Hepatocyte (in vitro differentiated cells): ENCODE measurements around the gene USP22.

Experiments used
- EZH2 ChIP-seq: fragments of 200-600 bp; sonication (generic); IDR thresholded peaks from 2 replicates; pipeline ENCODE4 v1.6.1; 2016; ENCODE audit warnings: antibody characterized with exemption, mild to moderate bottlenecking, borderline replicate concordance
- TF ChIP-seq, protein P1 (sequence below): fragments of 200-600 bp; sonication (generic); IDR thresholded peaks from 2 replicates; pipeline ENCODE4 v1.5.1; 2016; ENCODE audit warnings: antibody characterized with exemption, mild to moderate bottlenecking; ENCODE audit not compliant: poor library complexity

DNA sequence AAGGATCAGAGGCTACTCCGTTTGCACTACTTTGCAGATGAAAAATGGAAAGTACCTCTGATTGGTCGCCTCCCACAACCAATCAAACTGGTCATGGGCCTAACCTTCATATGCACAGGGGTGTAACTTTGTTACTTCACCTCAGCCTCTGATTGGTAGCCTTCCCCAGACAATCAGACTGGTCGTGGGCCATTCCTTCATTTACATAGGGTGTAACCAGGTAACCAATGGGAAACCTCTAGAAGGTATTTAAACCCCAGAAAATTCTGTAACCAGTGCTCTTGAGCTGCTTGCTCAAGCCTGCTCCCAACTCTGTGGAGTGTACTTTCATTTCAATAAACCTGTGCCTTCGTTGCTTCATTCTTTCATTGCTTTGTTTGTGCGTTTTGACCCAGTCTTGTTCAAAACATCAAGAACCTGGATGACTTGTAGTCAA, 39.2 kb upstream of the USP22 start:
- TF ChIP-seq, protein P1, sequence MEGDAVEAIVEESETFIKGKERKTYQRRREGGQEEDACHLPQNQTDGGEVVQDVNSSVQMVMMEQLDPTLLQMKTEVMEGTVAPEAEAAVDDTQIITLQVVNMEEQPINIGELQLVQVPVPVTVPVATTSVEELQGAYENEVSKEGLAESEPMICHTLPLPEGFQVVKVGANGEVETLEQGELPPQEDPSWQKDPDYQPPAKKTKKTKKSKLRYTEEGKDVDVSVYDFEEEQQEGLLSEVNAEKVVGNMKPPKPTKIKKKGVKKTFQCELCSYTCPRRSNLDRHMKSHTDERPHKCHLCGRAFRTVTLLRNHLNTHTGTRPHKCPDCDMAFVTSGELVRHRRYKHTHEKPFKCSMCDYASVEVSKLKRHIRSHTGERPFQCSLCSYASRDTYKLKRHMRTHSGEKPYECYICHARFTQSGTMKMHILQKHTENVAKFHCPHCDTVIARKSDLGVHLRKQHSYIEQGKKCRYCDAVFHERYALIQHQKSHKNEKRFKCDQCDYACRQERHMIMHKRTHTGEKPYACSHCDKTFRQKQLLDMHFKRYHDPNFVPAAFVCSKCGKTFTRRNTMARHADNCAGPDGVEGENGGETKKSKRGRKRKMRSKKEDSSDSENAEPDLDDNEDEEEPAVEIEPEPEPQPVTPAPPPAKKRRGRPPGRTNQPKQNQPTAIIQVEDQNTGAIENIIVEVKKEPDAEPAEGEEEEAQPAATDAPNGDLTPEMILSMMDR, result no peak
- no peak for TF ChIP-seq EZH2
